ENCODE measurements around the gene DDX1. TPM values are rescaled to one million over a fixed set of nuclear protein-coding genes. Genes with fewer than 3 reads are reported as not detected.

DDX1 gene
- total RNA-seq, 2 donors from 2014 or later: 70.1 to 75.6 TPM

GRCh38 chr2:15648593-15649525 lies 57.2 kb downstream of the DDX1 start:
- ATAC-seq: no peak
- DNase-seq: no peak
- intact Hi-C loops (cut with DNase I, micrococcal nuclease): no loop called here

- ATAC-seq (no peak), DNase-seq (no peak)
- intact Hi-C loops (cut with DNase I, micrococcal nuclease): no loop called here
Observed at GRCh38 chr2:15649561-15650255, 58.0 kb downstream of the DDX1 start.

- DNase-seq (no peak), ATAC-seq (no peak)
- intact Hi-C loops (cut with DNase I, micrococcal nuclease): no loop called here
Observed at GRCh38 chr2:15650616-15651366, 59.1 kb downstream of the DDX1 start.

GRCh38 chr2:15651367-15651727 lies 59.7 kb downstream of the DDX1 start:
- no peak for ATAC-seq
- no peak for DNase-seq
- intact Hi-C loops (cut with DNase I, micrococcal nuclease): no loop called here

- no peak for DNase-seq
- intact Hi-C loops (cut with DNase I, micrococcal nuclease): no loop called here
- no peak for ATAC-seq
Observed at GRCh38 chr2:15652252-15652651, 60.6 kb downstream of the DDX1 start.

- DNase-seq: no peak
- intact Hi-C loops (cut with DNase I, micrococcal nuclease): no loop called here
- ATAC-seq: no peak
Observed at GRCh38 chr2:15652801-15653200, 61.1 kb downstream of the DDX1 start.

- ATAC-seq: no peak
- DNase-seq: no peak
- intact Hi-C loops (cut with DNase I, micrococcal nuclease): no loop called here
Observed at GRCh38 chr2:15653806-15654726, 62.4 kb downstream of the DDX1 start.

- ATAC-seq: no peak
- DNase-seq: no peak
- intact Hi-C loops (cut with DNase I, micrococcal nuclease): no loop called here
Observed at GRCh38 chr2:15654727-15655073, 63.0 kb downstream of the DDX1 start.

GRCh38 chr2:15655123-15655887 lies 63.6 kb downstream of the DDX1 start:
- DNase-seq (no peak), ATAC-seq (no peak)
- intact Hi-C loops (cut with DNase I, micrococcal nuclease): no loop called here

GRCh38 chr2:15656090-15656489 lies 64.4 kb downstream of the DDX1 start:
- ATAC-seq (no peak), DNase-seq (no peak)
- intact Hi-C loops (cut with DNase I, micrococcal nuclease): no loop called here

- DNase-seq: no peak
- intact Hi-C loops (cut with DNase I, micrococcal nuclease): no loop called here
- no peak for ATAC-seq
Observed at GRCh38 chr2:15657759-15658158, 66.1 kb downstream of the DDX1 start.

- no peak for ATAC-seq
- no peak for DNase-seq
- intact Hi-C loops (cut with DNase I, micrococcal nuclease): no loop called here
Observed at GRCh38 chr2:15658911-15659310, 67.2 kb downstream of the DDX1 start.

GRCh38 chr2:15660491-15661294 lies 69.0 kb downstream of the DDX1 start:
- ATAC-seq (no peak), DNase-seq (no peak)
- intact Hi-C loops (cut with DNase I, micrococcal nuclease): no loop called here

GRCh38 chr2:15661295-15661569 lies 69.6 kb downstream of the DDX1 start:
- ATAC-seq: no peak
- intact Hi-C loops (cut with DNase I, micrococcal nuclease): no loop called here
- no peak for DNase-seq

- ATAC-seq (no peak), DNase-seq (no peak)
- intact Hi-C loops (cut with DNase I, micrococcal nuclease): no loop called here
Observed at GRCh38 chr2:15662026-15662425, 70.4 kb downstream of the DDX1 start.

GRCh38 chr2:15662579-15662978 lies 70.9 kb downstream of the DDX1 start:
- no peak for DNase-seq
- intact Hi-C loops (cut with DNase I, micrococcal nuclease): no loop called here
- ATAC-seq: no peak

GRCh38 chr2:15663802-15664201 lies 72.1 kb downstream of the DDX1 start:
- intact Hi-C loops (cut with DNase I, micrococcal nuclease): no loop called here

More at GRCh38 chr2:15663802-15664201, 72.1 kb downstream of the DDX1 start:
- DNase-seq (no peak), ATAC-seq (no peak)
